C1 segment of cervical spinal cord (tissue), 14 donors: ENCODE measurements around the gene OLIG2.

Source experiments
- DNase-seq, 14 donors: peaks; one replicate each; lab custom pipeline; 2025; lab: John Stamatoyannopoulos, UW

OLIG2 gene

DNA sequence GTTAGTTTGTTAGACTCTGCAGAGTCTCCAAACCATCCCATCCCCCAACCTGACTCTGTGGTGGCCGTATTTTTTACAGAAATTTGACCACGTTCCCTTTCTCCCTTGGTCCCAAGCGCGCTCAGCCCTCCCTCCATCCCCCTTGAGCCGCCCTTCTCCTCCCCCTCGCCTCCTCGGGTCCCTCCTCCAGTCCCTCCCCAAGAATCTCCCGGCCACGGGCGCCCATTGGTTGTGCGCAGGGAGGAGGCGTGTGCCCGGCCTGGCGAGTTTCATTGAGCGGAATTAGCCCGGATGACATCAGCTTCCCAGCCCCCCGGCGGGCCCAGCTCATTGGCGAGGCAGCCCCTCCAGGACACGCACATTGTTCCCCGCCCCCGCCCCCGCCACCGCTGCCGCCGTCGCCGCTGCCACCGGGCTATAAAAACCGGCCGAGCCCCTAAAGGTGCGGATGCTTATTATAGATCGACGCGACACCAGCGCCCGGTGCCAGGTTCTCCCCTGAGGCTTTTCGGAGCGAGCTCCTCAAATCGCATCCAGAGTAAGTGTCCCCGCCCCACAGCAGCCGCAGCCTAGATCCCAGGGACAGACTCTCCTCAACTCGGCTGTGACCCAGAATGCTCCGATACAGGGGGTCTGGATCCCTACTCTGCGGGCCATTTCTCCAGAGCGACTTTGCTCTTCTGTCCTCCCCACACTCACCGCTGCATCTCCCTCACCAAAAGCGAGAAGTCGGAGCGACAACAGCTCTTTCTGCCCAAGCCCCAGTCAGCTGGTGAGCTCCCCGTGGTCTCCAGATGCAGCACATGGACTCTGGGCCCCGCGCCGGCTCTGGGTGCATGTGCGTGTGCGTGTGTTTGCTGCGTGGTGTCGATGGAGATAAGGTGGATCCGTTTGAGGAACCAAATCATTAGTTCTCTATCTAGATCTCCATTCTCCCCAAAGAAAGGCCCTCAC, at the start of gene OLIG2:
Gene OLIG2, plus strand, starts transcription at position 447 of the 954 bp plus-strand sequence. CDS start 928 bp downstream, outside the sequence.
- peak in 13 of 14 donors; percentile 41 to 96 (median 88) for DNase-seq

DNA sequence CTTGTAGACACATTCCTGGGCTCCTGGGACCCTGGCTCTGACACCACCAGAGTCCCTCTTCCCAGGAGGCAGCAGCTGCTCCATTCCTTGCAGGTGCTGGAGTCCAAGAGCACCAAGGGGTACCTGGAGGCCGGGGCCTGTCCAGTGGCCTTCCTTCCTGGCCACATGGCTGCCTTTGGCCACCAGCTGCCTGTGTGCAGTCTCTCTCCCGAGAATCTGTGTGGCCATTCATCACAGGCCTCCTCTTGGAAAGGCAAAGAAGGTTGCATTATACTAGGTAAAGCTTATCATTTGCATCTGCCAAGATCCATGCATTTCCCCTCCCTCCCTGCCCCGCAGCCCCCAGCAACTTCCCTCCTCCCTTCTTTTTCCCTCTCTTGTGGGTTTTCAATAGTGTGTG, 48.9 kb upstream of the OLIG2 start:
- DNase-seq, result peak in 5 of 14 donors; percentile 13 to 66 (median 52)

DNA sequence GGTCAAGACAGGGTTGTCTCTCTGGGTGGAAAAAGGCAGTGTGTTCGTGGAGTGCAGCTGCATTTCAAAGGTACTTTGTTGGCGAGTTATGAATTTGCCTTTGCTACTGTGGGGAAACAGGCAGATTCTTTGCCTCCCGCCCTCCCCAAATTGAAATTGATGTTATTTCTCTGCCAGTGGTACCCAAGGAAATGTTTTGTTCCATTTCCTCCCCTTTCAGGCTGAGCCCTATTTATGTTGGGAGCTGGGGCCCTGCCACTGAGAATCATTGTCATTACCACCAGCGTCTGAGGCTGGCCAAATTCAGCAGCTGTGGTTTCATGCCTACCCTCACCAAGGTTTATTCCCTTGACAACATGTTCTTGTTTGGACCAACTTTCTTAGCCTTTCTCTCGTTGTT, 48.5 kb upstream of the OLIG2 start:
- peak in 9 of 14 donors; percentile 24 to 70 (median 56) for DNase-seq

DNA sequence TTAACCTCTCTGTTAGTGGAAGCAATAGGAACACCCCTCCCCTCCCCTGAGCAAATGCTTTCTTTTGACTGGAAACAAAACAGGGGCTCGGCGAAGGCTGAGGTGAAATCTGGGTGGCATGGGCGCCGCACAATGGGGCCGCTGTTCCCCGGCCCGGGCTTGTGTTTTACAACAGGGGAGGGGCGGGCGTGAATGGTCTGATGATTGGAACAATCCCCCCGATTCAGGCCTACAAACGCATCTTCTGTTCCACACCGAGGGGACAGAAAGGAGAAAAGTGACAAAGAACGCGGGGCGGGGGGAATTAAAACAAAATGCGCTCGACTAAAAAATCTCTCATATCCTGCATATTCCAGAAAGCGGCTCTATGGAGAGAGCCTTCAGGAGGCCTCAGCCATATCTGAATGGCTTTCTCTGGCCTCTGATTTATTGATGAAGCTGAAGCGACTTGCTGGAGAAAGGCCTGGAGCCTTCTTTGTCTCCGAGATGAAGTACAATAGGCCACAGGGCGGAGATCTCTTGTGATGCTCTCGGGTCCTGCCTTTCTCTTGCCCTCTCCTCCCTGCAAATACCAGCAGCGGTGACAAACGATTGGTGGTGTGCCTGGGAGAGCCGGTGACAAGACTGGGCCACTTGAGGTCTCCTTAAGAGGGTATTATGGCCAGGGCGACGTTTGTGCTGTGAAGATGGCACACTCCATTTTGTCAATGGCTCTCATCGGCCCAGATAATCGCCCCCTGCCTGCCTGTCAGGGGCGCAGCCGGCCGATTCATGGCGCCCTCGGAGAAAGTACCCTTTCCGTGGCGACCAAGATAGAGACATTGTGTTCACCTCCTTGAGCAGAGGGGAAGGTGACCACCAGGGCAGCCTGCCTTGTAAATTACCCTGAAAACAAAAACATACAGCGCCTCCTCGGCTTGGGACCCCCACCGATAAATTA, 47.1 kb upstream of the OLIG2 start:
- peak in 11 of 14 donors; percentile 36 to 91 (median 65) for DNase-seq

DNA sequence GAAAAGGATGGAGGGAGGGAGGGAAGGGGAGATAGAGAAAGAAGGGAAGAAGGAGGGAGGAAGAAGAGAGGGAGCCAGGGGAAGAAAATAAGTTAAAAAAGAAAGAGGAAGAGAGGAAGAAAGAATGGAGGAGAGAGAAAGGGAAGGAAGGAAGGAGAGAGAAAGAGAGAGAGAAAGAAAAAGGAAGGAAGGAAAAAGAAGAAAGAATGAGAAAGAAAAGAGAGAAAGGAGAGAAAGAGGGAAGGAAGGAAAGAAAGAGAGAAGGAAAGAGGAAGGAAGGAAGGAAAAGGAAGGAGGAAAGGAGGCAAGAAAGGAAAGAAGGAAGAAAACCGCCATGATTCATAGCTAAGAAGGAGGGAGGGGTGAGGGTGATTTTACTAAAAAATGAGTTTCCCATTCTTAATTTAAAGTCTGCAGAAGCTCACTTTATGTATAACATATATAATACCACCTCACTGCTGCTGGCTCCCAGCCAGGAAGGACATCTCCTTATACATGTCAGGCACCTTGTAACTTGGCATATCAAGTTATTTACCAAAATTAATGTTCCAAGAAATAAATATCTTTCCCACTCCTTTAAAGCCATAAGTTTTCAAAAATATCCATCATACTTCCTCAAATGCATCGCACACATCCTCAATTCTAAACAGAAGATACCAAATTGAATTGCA, 46.0 kb upstream of the OLIG2 start:
- DNase-seq, result no peak

DNA sequence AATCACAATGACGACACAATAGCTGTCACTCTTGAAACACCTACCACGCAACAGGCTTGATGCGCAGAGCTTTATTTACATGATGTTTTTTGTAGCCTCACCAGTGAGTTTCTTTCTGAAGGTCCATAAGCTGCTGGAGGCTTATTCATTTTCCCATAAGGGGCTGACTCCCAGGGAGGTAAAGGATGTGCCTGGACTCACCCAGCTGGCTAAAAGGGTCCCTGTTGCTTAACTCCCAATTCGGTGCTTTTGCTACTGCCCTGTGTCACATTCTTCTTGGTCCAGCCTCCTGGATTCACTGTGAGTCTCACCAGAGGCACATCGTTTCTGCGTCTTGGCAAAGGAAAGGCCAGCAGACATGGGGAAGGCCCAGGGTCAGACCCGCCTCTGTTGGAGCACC, 44.6 kb upstream of the OLIG2 start:
- no peak for DNase-seq

DNA sequence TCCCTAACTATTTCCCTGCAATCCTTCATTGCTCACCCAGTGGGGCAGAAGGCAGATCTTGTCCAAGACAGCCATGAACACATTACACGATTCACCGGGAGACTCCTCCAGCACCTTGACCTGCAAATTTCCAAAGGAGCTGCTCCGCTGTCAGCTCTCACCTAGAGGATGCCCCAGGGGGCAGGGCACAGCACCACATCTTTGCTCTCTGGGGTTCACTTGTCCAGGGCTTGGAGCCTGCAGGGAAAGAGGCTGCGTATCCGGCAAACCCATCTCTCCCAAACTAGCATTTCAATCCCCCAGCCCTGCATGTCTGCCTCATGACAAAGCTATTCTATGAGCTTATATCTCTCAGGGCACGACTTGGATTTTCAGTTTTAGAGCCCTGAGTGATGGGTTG, 35.1 kb upstream of the OLIG2 start:
- no peak for DNase-seq

DNA sequence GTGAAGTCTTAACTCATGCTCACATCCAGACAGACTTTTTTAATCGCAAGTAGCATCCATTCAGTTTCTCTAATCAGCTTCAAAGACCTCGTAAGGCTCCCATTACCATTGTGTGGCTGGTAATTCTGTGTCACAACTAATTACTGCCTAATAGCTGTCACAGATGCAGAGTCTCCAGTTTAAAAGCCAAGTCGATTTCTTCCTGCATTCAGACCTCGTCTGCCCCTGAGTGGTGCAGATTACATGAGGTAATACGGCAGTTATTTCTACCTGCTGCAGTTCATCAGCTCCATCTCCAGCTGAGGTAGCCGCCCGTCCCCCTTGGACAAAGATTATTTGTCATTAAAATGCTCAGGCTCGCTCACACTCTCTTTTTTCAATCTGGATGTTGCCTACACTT, 34.4 kb upstream of the OLIG2 start:
- no peak for DNase-seq

DNA sequence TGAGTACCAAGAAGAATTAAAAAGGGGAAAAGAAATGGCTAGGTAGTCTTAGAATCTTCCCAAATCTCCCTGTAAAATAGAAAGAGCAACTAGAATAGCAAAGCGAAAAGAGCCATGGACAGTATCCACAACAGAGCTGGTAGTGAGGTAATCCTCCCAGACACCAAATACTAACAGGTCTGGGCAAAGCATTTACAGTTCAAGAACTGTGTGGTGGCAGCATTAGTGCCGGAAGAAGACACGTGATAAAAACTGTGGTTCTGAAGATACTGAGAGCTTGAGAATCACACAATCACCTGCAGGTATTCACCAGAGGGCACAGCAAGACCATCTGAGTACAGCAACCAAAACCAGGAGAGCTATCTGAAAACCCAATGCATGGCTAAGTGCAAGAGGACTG, 31.8 kb upstream of the OLIG2 start:
- DNase-seq, result no peak

DNA sequence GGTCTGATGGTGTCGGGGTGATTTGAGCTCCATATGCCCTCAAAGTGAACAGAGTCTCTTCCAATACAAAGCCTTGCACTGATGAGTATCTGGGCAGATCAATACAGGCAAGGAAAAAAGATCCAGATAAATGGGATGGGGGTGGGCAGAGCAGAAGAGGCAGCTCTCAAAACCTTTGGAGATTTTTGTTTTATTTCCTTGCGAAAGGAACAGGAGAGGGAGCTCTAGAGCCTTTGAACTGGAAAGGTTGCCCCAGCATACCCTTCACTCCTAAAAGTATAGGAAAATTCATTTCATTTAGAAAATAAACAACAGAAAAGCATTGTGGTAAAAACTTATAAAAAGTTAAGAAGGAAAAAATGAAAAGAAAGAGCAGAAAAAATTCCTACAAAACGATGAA, 31.4 kb upstream of the OLIG2 start:
- DNase-seq, result no peak

DNA sequence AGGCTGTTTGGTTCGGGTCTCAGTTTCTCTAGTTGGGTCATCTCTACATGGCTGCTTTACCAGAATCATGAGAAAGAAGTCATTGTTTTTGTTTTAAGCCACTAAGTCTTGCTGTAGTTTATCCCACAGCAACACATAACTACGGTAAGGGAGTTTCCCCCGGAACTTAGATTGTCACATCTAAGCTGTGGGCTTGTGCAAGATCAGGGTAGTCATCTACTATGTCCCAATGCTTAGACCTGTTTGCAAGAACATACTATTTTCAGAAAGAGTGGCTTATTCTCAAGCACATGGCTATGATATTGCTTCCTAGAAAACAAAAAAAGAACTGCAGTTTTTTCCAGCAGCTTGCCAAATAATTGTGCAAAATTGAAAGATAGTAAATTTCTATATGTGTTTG, 18.0 kb upstream of the OLIG2 start:
- no peak for DNase-seq

DNA sequence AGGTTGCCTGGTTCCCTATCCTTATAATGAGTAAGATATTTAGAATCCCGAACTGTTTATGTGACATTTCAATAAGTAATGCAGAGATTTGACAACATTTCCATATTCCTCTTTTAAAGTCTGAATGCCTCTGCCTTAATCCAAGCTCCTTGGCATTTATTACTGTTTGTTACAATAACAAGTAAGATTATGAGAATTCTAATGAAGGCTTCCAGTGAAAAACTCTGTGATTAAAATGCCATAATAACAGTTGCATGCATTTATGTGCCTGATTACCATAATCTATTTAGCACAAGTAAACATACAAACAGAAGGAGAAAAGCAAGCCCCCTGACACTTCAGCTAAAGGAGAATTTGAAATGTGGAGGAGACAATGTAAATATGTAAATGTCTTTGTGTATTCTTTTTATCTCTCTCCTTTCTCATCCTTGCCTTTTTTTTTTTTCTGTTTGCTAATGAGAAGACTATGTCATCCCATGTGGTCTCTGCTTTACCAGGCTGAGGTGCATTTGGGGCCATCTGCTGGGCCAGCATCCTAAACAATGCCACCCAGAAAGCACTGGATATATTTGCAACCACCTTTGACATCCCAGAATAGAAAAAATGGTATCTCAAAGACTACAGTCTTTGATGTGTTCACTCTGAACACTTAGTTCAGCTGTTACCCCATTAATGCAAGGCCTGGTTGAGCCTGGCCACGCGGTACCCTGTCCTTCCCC, 17.2 kb upstream of the OLIG2 start:
- DNase-seq, result peak in 1 of 14 donors; percentile 11

DNA sequence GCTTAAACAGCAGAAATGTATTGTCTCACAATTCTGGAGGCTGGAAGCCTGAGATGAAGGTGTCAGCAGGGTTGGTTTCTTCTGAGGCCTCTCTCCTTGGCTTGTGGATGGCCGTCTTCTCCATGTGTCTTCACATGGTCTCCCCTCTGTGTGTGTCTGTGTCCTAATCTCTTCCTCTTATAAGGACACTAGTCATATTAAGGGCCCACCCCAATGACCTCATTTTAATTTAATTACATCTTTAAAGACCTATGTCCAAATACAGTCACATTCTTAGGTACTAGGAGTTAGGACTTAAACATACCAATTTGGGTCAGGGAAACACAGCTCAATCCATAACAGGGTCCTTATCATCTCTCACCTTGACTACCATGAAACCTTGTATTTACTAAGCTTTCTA, 14.8 kb upstream of the OLIG2 start:
- no peak for DNase-seq

DNA sequence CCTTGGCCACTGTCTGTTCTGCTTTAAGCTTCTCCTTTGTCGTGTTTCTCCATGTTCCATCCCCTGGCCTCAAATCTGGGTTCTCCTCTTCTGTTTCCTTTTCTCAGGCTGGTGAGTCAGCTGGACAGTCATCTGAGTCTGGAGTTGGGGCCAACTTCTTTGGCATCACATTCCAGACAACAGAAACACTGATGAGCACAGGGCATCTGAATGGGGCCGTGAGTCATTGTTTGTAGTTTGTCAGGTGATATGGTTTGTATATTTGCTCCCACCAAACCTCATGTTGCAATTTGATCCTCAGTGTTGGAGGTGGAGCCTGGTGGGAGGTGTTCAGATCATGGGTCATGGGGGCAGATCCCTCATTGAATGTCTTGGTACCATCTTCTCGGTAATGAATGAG, 14.3 kb upstream of the OLIG2 start:
- no peak for DNase-seq

DNA sequence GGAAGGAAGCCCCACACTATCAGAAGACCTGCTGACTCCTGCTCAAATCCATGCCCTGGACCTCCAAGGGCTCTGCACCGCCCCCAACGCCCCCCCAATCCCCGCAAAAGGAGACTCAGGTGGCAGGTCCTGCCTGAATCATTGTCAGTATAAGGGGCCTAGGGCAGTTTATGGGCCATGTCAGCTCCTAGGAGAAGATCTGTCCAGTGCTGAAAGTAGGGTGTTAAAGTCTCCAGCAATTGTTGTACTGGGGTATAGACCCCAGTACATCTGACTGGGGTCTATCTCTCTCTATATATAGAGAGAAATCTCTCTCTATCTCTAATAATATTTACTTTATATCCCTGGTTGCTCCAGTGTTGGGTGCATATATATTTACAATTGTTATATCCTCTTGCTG, 12.1 kb upstream of the OLIG2 start:
- DNase-seq, result no peak

DNA sequence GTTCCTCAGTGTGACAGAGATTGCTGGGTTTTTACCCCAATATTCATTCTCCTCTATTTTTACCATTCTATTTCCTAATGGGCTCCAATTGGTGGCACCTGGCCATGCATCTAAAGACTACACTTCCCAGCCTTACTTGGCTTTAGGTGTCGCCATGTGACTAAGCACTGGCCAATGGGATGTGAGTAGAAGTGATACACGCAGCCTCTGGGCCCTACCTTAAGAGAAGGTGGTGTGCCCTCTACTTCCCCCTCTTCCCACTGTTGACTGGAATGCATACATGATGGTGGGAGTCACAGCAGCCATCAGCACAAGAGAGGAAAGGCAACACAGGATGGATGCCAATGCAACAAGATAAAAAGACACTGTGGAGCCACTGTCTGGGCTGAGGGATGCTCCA, 11.4 kb upstream of the OLIG2 start:
- no peak for DNase-seq

DNA sequence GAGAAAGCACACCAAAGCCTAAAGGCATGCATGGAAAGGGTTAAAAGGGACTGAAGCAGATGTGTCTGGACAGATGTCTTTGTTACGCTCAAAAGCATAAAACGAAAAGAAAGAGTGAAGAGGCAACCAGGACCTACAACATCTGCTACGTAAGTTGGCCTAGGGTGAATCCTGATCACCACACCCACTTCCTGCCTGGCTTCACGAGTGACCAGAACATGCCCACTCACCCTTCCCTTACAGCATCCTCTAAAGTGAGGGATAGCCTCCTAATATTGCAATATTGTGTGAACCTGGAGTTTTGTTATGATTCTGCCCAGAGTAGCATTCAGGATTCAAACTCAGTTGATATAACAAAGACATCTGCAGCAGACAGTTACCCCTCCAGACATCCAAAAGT, 10.6 kb upstream of the OLIG2 start:
- DNase-seq, result no peak

DNA sequence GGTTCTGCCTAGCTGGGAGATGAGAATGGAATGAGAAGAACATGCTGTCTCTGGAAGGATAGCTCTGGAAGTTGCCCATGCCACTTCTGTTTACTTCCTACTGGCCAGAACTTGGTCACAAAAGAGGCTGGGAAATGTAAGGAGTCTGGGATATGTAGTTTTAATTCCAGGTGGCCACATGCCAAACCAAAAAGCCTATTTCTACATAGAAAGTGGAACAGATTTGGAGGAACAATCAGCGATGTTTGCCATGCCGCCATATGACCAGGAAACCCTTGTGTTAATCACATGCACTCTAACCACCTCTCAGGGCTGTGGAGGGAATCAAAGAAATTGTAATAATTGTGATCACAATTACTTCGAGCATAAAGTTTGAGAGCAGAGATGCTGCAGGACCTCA, 10.0 kb upstream of the OLIG2 start:
- DNase-seq, result no peak

DNA sequence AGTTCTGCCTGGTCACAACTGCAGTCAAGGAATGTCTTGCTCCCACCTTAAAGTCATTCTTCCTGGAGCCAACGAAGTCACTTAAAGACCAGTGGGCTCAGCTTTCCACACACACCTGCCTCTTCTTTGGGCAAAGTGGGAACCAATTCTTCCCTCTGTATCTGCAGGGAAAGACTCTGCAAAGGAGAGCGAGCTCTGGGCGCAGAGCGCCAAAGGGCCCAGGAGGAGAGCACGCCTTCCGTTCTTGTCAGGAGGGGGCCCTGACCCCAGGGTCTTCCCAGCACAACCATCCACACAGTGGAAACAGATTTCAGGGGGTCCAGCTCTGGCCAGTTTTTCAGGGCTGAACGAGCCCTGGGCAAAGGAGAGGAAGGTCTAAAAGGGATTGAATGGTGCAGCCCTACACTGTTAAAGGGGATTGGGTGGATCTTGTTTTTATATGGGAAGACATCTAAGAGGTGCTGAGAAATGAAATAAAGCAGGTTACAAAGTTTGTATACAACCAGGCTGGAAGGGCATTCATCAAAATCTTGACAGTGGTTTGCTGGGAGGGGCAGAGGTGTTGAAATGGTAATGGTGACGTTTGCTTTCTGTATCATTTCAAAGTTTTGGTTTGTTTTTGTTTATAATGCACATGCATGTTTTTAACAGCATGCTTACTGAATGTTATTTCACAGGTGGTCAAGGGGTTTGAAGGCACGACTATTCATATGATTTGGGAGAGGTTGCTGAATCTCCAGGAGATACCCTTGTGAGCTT, 6.8 kb upstream of the OLIG2 start:
- no peak for DNase-seq

DNA sequence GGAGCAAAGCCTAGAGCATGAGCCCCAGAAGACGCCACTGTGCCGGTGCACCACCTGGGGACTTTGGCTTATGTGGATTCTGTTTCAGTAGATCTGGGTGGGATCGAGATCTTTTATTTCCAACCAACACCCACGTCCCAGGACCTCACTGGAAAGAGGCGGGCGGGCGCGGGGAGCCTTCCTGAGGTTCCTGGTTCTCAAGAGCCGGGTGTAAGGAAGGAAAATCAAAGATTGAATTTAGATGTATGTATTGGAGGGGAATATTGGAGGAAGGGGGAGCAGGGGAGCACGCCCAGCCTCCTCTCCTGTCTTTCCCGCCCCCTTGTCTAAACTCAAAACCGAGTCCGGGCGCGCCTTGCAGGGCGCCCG, 6.2 kb upstream of the OLIG2 start:
- DNase-seq, result no peak
